Dendritic cell treated with granulocyte-macrophage colony-stimulating factor and Interleukin-4, amounts not matched to agents 40 ng/mL and 50 ng/mL, for 4 days (primary cell): Measurements from ENCODE around the gene KCND1.
A peak's percentile ranks its signal among the peaks of the same experiment; 100 is the strongest.

Experiments
- H3K27ac Mint-ChIP-seq: one replicate; pipeline ENCODE4 v1.8.0; 2022; ENCODE audit warnings: mild to moderate bottlenecking, mixed read lengths
- H3K27me3 Mint-ChIP-seq: one replicate; pipeline ENCODE4 v1.8.0; 2022; ENCODE audit warnings: mild to moderate bottlenecking, mixed read lengths
- H3K36me3 Mint-ChIP-seq: one replicate; pipeline ENCODE4 v1.8.0; 2022; ENCODE audit warnings: low read depth, mixed read lengths
- H3K4me1 Mint-ChIP-seq: one replicate; pipeline ENCODE4 v1.8.0; 2022; ENCODE audit warnings: low read depth, mixed read lengths
- H3K4me3 Mint-ChIP-seq: one replicate; pipeline ENCODE4 v1.8.0; 2022; ENCODE audit warnings: mild to moderate bottlenecking, moderate library complexity, mixed read lengths
- H3K9me3 Mint-ChIP-seq: one replicate; pipeline ENCODE4 v1.8.0; 2022; ENCODE audit warnings: mixed read lengths
- intact Hi-C: fragments of 100-400 bp; cut with micrococcal nuclease; formaldehyde crosslinking; loops from one replicate; pipeline ENCODE4 v1.15.0; 2022

KCND1 gene

GRCh38 chrX:48939524-48940228 is 32.0 kb downstream of the KCND1 start:
- Mint-ChIP-seq H3K4me3 (no peak overlapping the region), H3K4me1 (peaks cover 79% of the 10 kb centered on the region), H3K9me3 (no peaks in the 10 kb centered on the region), H3K27me3 (no peaks in the 10 kb centered on the region), H3K27ac (peak overlapping the region; percentile 88), H3K36me3 (peaks cover 85% of the 10 kb centered on the region)
- intact Hi-C loops, result no loop called here

DNA sequence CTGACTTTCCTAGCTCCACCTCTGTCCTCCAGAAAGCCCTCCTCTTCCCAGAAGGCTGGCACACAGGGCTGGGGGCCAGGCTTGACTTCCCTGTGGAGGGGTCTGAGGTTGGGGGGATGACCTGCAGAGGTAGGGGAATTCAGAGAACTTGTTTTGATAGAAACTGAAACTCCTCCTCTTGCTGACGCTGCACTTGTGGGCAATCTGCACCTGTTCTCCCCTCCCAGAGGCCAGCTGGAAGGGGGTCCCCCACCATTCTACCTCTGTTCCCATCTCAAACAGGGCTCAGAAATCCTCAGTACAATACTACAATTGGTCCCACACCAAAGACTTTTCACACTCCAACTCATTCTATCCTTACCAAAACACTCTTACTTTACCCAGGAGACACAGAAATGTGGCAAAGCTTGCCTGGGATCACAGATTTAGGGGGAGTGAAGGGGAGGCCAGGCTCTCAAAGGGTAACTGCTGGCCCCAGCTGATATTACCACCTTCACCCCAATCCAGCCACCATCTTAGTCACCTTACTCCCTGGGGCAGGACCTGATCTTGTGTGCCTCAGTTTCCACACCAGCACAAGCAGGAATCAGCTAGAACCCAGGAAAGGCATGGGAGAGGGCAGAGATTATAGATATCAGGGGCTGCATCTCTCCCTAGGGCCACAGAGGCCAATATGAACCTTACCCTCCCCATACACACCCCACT is 32.8 kb downstream of the KCND1 start:
- Mint-ChIP-seq H3K4me1 (peaks cover 76% of the 10 kb centered on the region), H3K4me3 (no peak overlapping the region), H3K36me3 (peaks cover 85% of the 10 kb centered on the region), H3K27ac (peak overlapping the region; percentile 88), H3K27me3 (no peaks in the 10 kb centered on the region), H3K9me3 (no peaks in the 10 kb centered on the region)
- intact Hi-C loops, result no loop called here

DNA sequence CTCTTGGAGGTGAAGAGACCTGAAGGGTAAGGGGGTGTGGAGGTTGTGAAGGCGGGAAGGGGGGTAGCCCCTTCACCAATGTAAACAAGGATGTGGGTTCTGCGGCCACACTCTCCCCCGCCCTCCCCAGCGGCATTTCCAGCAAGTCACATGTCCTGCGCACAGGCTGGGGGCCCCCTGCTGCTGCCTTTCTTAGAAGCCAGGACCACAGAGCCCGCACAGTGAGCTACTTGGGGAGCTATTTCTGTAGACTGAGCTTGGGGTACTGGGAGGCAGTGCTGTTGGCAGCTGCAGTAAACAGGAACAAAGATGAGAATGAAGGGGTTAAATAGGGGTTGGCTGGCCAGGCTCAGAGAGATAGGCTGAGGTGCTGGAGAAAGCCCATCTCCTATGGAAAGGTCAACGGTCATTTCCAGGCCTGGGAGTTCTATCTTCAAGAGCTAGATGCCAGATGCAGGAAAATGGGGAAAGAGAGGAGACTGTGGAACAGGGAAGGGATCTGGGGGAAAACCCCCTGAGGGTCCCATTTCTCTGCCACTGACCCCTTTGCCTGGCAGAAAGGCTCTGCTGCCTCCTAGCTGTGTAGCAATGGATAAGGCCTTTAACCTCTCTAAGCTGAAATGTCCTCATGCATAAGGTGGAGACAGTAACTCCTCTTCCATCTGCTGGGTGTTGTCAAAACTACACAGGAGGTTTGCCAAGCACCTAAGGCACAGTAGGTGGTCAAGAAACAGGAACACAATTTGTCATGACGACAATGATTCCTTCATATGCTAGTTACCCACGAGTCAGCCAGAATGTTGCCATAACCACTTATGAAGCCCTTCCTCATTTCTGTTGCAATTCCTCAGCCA is 34.4 kb downstream of the KCND1 start:
- H3K27me3 Mint-ChIP-seq, result no peaks in the 10 kb centered on the region
- peak overlapping the region; percentile 51 for H3K4me3 Mint-ChIP-seq
- intact Hi-C loops, result loop anchor here (2.0 kb wide), 1 partner anchor 18 kb away; the partner anchor contains the start of gene PIM2
- peak overlapping the region; percentile 88 for H3K27ac Mint-ChIP-seq
- H3K36me3 Mint-ChIP-seq, result peaks cover 81% of the 10 kb centered on the region
- no peaks in the 10 kb centered on the region for H3K9me3 Mint-ChIP-seq
- H3K4me1 Mint-ChIP-seq, result peaks cover 69% of the 10 kb centered on the region

DNA sequence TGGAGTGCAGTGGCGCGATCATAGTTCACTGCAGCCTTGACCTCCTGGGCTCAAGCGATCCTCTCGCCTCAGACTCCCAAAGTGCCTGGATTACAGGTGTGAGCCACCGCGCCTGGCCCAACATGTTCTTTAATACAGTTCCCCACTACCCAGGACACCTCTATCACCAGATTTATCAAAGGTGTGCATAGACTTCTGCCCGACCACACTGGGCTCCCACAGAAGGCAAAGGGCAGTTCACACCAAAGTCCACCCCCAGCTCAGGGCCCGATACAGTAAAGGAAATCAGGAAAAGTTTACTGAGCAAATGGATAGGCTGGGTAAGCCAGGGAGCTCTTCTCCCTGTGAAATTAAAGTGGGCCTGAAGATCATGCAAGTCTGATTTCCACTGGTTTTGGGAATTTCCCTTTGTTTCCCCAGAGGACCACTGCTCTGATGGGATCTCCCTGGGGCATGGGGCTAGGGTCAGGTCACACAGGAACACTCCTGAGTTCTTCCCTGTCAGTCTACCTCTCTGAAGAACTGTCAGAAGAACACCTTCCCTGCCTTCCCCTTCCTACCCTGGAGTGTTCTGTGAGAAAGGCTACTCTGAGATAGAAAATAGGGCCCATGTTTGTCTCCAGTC is 35.1 kb downstream of the KCND1 start:
- intact Hi-C loops, result loop anchor here (2.0 kb wide), 1 partner anchor 18 kb away; the partner anchor contains the start of gene PIM2
- H3K27me3 Mint-ChIP-seq, result no peaks in the 10 kb centered on the region
- peak overlapping the region; percentile 88 for H3K27ac Mint-ChIP-seq
- H3K4me1 Mint-ChIP-seq, result peaks cover 62% of the 10 kb centered on the region
- H3K4me3 Mint-ChIP-seq, result peak overlapping the region; percentile 51
- peaks cover 74% of the 10 kb centered on the region for H3K36me3 Mint-ChIP-seq
- no peaks in the 10 kb centered on the region for H3K9me3 Mint-ChIP-seq

- Mint-ChIP-seq H3K36me3 (peaks cover 71% of the 10 kb centered on the region), H3K4me1 (peaks cover 53% of the 10 kb centered on the region), H3K27ac (peak overlapping the region; percentile 60), H3K9me3 (no peaks in the 10 kb centered on the region), H3K27me3 (no peaks in the 10 kb centered on the region), H3K4me3 (peak overlapping the region; percentile 26)
- intact Hi-C loops, result no loop called here
Measured at GRCh38 chrX:48935301-48935670, 36.4 kb downstream of the KCND1 start.

DNA sequence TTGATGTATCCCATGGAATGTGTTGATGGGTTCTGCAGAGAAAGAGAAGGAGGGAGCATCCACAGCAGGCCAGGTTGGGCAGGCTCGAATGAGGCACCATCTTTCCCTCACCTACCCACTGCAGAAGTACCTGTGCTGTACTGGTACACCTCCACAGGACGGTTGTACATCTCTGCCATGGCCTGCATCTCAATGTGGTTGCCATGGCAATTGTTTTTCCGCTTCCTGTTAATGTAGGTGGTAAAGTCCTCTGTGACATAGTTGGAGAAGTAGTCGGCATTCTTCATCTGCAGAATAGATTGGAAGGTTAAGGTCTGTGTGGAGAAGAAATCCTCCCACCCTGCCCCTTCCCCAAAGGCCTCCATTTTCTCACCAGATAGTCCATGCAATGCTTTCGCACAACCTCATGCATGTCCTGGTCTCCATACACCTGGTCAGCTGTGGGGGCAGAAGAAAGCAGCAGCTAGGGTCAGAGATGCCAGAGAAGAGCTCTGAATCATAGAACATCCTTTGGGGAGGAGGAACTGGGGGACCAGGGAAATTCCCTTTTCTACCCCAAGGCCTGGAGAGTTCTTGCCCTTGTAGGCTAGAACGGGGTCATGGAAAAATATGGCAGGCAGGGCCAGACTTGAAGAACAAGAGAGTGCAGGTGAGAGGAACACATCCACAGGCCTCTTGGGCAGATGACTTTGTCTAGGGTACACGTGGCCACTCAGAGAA is 36.9 kb downstream of the KCND1 start:
- H3K4me3 Mint-ChIP-seq, result no peak overlapping the region
- peak overlapping the region; percentile 60 for H3K27ac Mint-ChIP-seq
- H3K27me3 Mint-ChIP-seq, result no peaks in the 10 kb centered on the region
- H3K4me1 Mint-ChIP-seq, result peaks cover 53% of the 10 kb centered on the region
- peaks cover 71% of the 10 kb centered on the region for H3K36me3 Mint-ChIP-seq
- no peaks in the 10 kb centered on the region for H3K9me3 Mint-ChIP-seq
- intact Hi-C loops, result no loop called here

GRCh38 chrX:48933757-48934156 is 37.9 kb downstream of the KCND1 start:
- Mint-ChIP-seq H3K9me3 (no peaks in the 10 kb centered on the region), H3K27me3 (no peaks in the 10 kb centered on the region), H3K36me3 (peaks cover 66% of the 10 kb centered on the region), H3K4me3 (no peak overlapping the region), H3K27ac (no peak overlapping the region), H3K4me1 (peaks cover 44% of the 10 kb centered on the region)
- intact Hi-C loops, result no loop called here

DNA sequence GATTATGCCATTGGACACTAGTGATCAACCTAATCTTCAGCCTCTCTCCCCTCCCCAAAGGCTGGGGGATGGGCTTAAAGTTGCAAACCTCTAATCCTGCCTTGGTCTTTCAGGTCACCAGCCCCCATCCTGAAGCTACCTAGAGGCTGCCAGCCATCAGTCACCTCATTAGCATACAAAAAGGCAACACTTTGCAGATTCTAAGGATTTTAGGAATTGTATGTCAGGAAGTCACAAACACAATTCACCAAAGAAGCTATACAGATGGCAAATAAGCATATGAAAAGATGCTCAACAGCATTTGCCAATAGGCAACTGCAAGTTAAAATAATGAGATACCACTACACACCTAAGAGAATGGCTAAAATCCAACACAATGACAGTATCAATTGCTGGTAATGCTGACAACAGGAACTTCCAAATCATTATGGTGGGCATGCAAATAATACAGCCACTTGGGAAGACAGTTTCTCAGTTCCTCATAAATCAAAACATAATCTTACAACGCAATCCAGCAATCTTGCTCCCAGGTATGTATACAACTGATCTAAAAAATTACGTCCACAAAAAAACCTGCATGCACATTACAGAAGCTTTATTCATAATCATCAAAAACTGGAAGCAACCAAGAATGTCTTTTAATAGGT is 43.8 kb downstream of the KCND1 start:
- Mint-ChIP-seq H3K4me1 (peaks cover 6% of the 10 kb centered on the region), H3K9me3 (no peaks in the 10 kb centered on the region), H3K4me3 (no peak overlapping the region), H3K36me3 (peaks cover 68% of the 10 kb centered on the region), H3K27me3 (no peaks in the 10 kb centered on the region), H3K27ac (no peak overlapping the region)
- intact Hi-C loops, result no loop called here

DNA sequence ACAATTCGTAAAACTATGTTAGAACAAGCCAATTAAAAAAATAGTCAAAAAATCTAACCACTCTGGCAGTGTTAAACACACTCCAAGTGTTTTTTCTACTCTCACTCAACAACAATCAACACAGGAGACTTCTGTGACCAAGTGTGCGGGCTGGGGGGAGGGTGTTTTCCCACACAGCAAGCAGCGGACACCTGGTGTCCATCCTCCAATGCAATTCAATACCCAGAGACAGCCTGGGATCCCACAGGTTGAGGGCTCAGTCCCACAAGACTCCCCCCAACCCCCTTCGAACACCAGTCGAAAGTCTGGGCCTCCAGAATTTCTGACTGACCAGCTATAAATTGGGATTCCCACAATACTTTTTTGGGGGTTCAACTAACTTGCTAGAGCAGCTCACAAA is 44.5 kb downstream of the KCND1 start:
- H3K27ac Mint-ChIP-seq, result no peak overlapping the region
- H3K4me1 Mint-ChIP-seq, result peaks cover 9% of the 10 kb centered on the region
- no peaks in the 10 kb centered on the region for H3K9me3 Mint-ChIP-seq

DNA sequence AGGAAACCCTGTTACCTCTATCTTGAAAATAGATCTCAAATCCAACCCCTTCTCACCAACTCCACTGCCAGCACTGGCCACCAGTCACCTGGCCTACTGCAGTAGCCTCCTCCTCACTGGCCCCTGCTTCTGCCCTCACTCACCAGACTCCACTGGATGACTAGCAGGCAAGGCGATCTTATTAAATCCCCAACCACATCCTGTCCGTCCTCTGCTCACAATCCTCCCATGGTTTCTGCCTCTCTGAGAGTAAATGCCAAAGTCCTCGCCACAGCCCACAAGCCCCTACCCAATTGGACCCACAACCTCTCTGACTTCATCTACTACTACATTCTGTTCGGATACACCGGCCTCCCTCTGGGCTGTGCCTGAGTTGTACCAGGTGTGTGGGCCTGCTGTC is 47.4 kb downstream of the KCND1 start:
- H3K4me1 Mint-ChIP-seq, result peaks cover 25% of the 10 kb centered on the region
- no peaks in the 10 kb centered on the region for H3K27me3 Mint-ChIP-seq
- H3K4me3 Mint-ChIP-seq, result no peak overlapping the region
- no peaks in the 10 kb centered on the region for H3K9me3 Mint-ChIP-seq
- H3K36me3 Mint-ChIP-seq, result peaks cover 58% of the 10 kb centered on the region
- H3K27ac Mint-ChIP-seq, result peak overlapping the region; percentile 66
- intact Hi-C loops, result no loop called here

More for the DNA sequence above, 44.5 kb downstream of the KCND1 start:
- no peak overlapping the region for H3K4me3 Mint-ChIP-seq
- intact Hi-C loops, result no loop called here
- H3K27me3 Mint-ChIP-seq, result no peaks in the 10 kb centered on the region
- H3K36me3 Mint-ChIP-seq, result peaks cover 73% of the 10 kb centered on the region

GRCh38 chrX:48923771-48924170 is 47.9 kb downstream of the KCND1 start:
- intact Hi-C loops, result no loop called here
- Mint-ChIP-seq H3K36me3 (peaks cover 58% of the 10 kb centered on the region), H3K27me3 (no peaks in the 10 kb centered on the region), H3K9me3 (no peaks in the 10 kb centered on the region), H3K4me1 (peaks cover 25% of the 10 kb centered on the region), H3K4me3 (no peak overlapping the region), H3K27ac (peak overlapping the region; percentile 66)

DNA sequence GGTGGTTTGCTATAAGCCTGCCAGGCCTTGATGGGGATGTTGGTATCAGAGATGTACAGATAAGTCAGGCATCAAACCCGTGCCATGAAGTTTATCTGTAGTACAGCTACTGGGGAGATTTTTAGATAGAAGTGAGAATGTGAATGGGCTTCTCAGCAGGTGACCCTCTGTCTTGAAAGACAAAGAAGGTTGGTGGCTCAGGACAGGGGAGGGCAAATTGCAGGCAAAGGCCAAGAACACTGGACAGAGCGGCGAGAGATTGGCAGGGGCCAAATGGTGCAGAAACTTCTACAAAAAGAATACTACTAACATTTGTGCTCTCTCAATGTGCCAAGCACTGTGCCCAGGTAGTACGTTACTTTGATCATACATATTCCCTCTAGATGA is 50.9 kb downstream of the KCND1 start:
- Mint-ChIP-seq H3K4me3 (no peak overlapping the region), H3K36me3 (peaks cover 57% of the 10 kb centered on the region), H3K27ac (no peak overlapping the region), H3K4me1 (peaks cover 41% of the 10 kb centered on the region), H3K9me3 (no peaks in the 10 kb centered on the region), H3K27me3 (no peaks in the 10 kb centered on the region)
- intact Hi-C loops, result no loop called here
